HG03280 (cell line): ENCODE measurements around the gene LRCH2.
"Not testable (repeated sequence)": the region's sequence is repeated elsewhere in the genome, so short reads cannot be mapped to it uniquely, and the experiment has no call there.

ENCODE experiments used
- ATAC-seq: cut with Tn5 transposase; IDR thresholded peaks from one replicate; pipeline ENCODE4 v1.9.1; 2021; ENCODE audit warnings: mild to moderate bottlenecking, moderate library complexity; ENCODE audit not compliant: unreplicated experiment

LRCH2 gene

DNA sequence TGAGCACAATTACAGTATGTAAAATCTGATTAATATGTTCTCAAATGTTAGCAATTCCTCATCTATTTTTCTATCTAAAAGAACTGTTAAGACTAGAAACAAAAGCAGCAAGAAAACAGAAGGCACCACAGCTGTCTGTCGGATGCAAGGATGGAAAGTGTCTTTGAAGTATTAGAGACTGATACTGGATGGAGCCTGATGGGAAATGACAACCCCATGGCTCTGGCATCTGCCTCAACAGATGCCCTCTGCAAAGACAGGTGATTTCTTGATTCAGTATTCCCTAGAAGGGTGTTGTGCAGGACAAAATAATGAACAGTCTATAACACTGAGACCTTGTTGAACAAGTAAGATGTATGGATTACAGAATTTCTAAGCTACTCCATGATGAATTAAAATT, 19.7 kb downstream of the LRCH2 start:
- no peak for ATAC-seq

DNA sequence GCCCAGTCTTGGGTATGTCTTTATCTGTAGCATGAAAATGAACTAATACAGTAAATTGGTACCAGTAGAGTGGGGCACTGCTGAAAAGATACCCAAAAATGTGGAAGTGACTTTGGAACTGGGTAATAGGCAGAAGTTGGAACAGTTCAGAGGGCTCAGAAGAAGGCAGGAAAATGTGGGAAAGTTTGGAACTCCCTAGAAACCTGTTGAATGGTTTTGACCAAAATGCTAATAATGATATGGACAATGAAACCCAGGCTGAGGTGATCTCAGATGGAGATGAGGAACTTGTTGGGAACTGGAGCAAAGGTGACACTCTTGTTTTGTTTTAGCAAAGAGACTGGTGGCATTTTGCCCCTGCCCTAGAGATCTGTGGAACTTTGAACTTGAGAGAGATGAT, 24.3 kb downstream of the LRCH2 start:
- ATAC-seq = not testable (repeated sequence)

GRCh38 chrX:115204040-115204439, 29.9 kb downstream of the LRCH2 start:
- ATAC-seq = no peak

- ATAC-seq = no peak
Observed at GRCh38 chrX:115192244-115192700, 41.6 kb downstream of the LRCH2 start.

DNA sequence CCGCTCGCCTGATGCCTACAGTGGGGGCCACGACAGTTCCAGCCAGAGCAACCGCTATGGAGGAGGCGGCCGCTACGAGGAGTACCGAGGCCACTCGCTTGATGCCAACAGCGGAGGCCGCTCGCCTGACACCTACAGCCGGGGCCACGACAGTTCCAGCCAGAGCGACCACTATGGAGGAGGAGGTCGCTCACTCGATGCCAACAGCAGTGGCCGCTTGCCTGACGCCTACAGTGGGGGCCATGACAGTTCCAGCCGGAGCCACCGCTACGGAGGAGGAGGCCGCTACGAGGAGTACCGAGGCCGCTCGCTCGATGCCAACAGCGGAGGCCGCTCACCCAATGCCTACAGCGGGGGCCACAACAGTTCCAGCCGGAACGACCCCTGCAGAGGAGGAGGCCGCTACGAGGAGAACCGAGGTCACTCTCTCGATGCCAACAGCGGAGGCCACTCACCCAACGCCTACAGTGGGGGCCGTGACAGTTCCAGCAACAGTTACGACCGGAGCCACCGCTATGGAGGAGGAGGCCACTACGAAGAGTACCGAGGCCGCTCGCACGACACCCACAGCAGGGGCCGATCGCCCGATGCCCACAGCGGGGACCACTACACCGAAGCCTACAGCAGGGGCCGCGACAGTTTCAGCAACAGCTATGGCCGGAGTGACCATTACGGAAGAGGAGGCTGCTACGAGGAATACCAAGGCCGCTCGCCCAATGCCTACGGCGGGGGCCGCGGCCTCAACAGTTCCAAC, 42.2 kb downstream of the LRCH2 start:
- no peak for ATAC-seq

- no peak for ATAC-seq
Observed at GRCh38 chrX:115190636-115191489, 43.0 kb downstream of the LRCH2 start.

DNA sequence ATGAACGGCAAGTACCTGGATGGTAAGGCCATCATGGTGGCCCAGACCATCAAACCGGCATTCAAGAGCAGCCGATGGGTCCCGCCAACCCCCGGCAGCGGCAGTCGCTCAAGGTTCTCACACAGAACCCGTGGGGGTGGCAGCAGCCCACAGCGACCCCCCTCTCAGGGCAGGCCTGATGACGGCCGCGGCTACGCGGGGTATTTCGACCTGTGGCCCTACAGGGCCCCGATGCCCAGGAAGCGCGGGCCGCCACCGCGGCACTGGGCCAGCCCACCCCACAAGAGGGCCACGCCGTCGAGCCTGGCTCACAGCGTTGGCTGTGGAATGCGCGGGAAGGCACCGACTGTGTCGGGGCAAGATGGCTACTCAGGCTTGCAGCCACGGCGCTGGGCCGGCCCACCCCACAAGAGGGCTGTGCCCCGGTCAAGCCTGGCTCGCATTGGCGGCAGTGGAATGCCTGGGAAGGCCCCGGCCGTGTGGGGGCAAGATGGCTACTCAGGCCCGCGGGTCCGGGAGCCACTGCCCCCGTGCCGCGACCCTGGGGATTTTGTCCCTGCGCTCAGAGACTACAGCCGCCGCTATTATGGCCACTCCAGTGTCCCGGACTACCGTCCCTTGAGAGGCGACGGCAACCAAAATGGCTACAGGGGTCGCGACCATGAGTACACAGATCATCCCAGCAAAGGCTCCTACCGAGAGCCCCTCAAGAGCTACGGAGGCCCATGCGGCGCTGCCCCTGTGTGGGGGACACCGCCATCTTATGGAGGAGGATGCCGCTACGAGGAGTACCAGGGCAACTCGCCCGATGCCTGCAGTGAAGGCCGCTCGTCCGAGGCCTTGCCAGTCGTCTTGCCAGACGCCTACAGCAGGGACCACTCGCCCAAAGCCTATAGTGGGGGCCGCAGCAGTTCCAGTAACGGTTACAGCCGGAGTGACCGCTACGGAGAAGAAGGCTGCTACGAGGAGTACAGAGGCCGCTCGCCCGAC, 44.0 kb downstream of the LRCH2 start:
- no peak for ATAC-seq

DNA sequence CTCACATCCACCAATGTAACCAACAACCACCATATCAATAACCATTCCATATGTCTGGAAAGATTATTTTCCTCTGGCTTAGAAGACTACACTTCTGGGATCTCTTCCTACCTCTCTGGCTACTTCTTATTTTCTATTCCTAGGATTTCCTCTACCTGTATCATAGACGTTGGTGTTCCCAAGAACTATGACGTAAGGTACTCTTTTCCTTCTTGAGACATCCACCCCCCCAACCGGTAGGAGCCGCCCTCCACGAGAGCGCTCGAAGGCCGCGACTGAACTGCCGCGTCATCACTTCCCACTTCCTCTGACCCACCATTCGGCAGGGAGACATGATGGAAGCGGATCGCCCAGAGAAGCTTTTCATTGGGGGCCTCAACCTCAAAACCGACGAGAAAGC, 44.8 kb downstream of the LRCH2 start, which contains the start of gene RBMXL3:
TSS of gene RBMXL3 (plus strand) at position 301 of the 400 bp plus-strand sequence. CDS start at position 333, 32 bp downstream.
- ATAC-seq = no peak

GRCh38 chrX:115183980-115184379, 49.9 kb downstream of the LRCH2 start:
- ATAC-seq = no peak

GRCh38 chrX:115178473-115178872, 55.4 kb downstream of the LRCH2 start:
- ATAC-seq = no peak

DNA sequence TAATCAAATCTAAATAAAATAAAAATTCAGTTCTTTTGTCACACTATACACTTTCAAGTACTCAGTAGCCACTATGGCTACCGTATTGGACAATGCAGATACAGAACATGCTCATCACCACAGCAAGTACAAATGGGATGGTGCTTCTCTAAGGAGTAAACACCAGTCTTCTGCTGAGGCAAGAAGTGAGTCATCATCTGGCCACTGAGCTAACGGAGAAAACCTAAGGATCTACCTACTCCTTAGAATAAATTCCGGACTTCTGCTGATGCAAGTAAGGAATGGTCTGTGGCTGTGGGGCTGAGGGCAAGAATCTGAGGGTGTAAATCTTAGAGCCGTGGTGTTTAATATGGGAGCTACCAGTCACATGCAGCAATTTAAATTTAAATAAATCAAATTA, 56.0 kb downstream of the LRCH2 start:
- no peak for ATAC-seq

DNA sequence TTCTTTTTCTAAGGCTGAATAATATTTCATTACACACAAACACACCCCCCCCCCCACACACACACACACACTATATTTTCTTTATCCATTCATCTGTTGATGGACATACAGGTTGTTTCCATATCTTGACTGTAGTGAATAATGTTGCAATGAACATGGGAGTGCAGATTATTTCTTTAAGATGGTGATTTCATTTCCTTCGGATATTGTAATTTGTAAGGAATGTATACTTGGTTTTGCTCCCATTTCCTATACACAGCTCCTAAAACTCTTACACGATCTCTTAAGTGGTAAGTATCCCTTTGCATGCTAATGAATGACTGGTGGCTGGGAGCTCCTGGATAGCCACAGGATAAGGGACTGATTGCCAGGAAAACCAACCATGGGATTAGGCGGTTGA, 59.3 kb downstream of the LRCH2 start:
- no peak for ATAC-seq

DNA sequence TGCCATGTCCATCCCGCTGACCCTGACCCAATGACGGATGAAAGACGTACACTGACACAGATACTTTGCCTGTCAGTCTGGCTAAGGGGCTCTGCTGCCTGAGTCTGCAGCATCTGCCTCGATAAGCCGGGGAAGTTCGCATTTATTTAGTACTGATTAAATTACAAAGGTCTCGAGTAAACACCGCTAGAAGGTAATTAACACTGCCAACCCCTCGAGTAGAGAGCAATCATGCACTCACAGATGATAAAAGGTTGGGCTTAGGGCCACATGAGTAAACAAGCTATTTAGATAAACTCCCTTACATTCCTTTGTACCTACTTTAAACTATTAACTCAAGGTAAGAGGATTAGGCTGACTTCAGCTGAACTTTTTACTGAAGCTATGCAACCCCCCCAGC, 60.7 kb downstream of the LRCH2 start:
- ATAC-seq = no peak

DNA sequence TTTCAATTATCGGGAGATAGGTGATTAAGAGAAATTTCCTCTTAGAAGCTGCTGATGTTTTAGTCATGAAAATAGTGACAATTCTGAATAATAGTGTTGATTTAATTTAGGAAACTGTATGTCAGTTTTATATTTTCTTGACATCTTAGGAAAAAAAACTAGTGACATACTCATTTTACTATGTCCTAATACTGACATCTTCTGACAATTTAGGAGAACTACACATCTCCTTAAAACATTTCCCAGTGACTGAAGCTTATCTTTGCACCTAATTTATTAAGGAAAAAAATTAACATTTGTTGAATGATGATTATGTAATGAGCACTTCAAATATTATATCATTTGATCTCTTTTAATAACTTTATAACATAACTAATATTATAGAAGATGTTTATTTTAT, 86.7 kb downstream of the LRCH2 start:
- no peak for ATAC-seq

DNA sequence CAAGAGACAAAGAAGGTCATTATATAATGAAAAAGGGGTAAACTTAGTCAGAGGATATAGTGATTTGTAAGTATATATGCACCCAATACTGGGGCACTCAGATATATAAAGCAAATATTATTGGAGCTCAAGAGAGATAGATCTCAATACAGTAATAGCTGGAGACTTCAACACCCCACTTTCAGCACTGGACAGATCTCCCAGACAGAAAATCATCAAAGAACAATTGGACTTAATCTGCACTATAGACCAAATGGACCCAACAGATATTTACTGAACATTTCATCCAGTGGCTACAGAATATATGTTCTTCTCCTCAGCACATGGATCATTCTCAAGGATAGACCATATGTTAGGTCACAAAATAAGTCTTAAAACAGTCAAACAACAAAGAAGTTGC, 91.8 kb downstream of the LRCH2 start:
- no peak for ATAC-seq

DNA sequence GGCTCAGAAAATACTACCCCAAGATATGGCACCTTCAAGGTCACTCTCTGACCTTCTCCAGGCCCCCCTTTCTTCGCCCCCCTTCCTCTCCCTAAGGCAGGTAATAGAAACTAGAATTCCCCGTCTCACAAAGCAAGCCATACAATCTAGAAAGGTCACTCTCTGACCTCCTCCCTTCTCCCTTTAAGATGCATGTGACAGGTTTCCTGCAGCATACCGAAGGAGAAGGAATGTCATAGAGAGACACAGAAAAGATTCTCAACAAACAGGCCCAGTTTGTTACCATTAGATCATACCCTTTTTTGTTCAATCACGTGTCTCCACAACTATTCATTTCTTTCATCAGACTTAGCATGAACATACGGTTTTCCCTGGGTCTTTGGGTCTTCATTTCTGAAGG, 95.9 kb downstream of the LRCH2 start:
- ATAC-seq = no peak

DNA sequence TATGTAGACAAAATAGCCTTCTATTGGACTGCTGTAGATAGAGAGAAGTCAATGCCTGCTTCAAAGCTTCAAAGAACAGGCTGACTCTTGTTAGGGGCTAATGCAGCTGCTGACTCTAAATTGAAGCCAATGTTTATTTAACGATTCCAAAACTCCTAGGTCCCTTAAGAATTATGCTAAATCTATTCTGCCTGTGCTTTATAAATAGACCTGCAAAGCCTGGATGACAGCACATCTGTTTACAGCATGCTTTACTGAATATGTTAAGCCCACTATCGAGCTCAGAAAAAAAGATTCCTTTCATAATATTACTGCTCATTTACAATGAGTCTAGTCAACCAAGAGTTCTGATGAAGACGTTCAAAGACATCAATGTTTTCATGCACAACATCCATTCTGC, 99.5 kb downstream of the LRCH2 start:
- no peak for ATAC-seq

GRCh38 chrX:115112411-115112810, 121.5 kb downstream of the LRCH2 start:
- no peak for ATAC-seq

- no peak for ATAC-seq
Observed at GRCh38 chrX:115098897-115099296, 135.0 kb downstream of the LRCH2 start.

DNA sequence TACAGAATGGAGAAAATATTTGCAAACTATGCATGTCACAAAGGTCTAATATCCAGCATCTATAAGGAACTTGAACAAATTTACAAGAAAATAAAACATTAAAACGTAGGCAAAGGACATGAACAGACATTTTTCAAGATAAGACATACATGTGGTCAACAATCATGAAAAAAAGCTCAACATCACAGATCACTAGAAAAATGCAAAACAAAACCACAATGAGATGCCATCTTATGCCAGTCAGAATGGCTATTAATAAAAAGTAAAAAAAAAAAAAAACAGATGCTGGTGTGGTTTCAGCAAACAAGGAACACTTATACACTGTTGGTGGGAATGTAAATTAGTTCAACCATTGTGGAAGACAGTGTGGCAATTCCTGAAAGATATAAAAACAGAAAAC, 140.7 kb downstream of the LRCH2 start:
- no peak for ATAC-seq

GRCh38 chrX:115089419-115089818, 144.5 kb downstream of the LRCH2 start:
- ATAC-seq = no peak
